GM12878 (cell line): Measurements from ENCODE around the gene RIOX2. TPM values are rescaled to one million over a fixed set of nuclear protein-coding genes. Genes with fewer than 3 reads are reported as not detected.

Experiments
- ATAC-seq: fragments of 200-7000 bp; cut with Tn5 transposase; 3 replicates; pipeline ENCODE4 v1.9.1; 2020; ENCODE audit warnings: mild to moderate bottlenecking, moderate library complexity
- BruUV-seq: library from RNA; stranded (reverse); fragments of 400-500 nt; replicated peaks from 2 replicates; lab custom pipeline; 2021; lab: Mats Ljungman, UMichigan
- CTCF ChIA-PET: fragments of 300-600 bp; sonication (Branson Sonifier 250); formaldehyde crosslinking; extraction: SDS; loops from one replicate; lab custom pipeline; 2021; ENCODE audit warnings: inconsistent platforms; lab: Yijun Ruan, JAX
- POLR2A ChIA-PET: fragments of 350-600 bp; formaldehyde crosslinking; extraction: SDS; loops from one replicate; lab custom pipeline; 2021; ENCODE audit warnings: inconsistent platforms; lab: Charles Lee
- RAD21 ChIA-PET: fragments of 300-600 bp; sonication (Branson Sonifier 250); formaldehyde crosslinking; loops from one replicate; lab custom pipeline; 2023; ENCODE audit warnings: antibody characterized with exemption; ENCODE audit not compliant: unreplicated experiment; lab: Charles Lee
- SMC1A ChIA-PET: fragments of 300-600 bp; sonication (Branson Sonifier 250); formaldehyde crosslinking; loops from one replicate; lab custom pipeline; 2023; ENCODE audit not compliant: unreplicated experiment, uncharacterized antibody; lab: Charles Lee
- DNase-seq: peaks from one replicate; pipeline ENCODE4 v3.0.0-alpha.2; 2011; ENCODE audit warnings: low read depth, low spot score
- FAIRE-seq: peaks from 3 replicates; lab custom pipeline; 2011; peaks lifted over from hg19 to GRCh38; lab: Jason Lieb, UNC
- H2AFZ ChIP-seq: 2 replicates; pipeline ENCODE4 v1.6.0; 2011; ENCODE audit warnings: low read depth, low read length, control low read depth; ENCODE audit not compliant: control insufficient read depth
- H3K27ac ChIP-seq: 2 replicates; pipeline ENCODE4 v1.5.1; 2011; ENCODE audit warnings: control low read depth; ENCODE audit not compliant: control insufficient read depth, insufficient read depth
- H3K27me3 ChIP-seq, 2 experiments: replicated peaks in 1 of 2; 2 replicates each; pipeline versions ENCODE4 v1.6.0 to v1.6.1; 2011; ENCODE audit warnings: low read length in 1 of 2; ENCODE audit not compliant: control insufficient read depth in 2 of 2, insufficient read depth in 2 of 2
- H3K36me3 ChIP-seq, 2 experiments: 2 replicates each; pipeline ENCODE4 v1.5.1; 2011; ENCODE audit warnings: low read length in 1 of 2; ENCODE audit not compliant: control insufficient read depth in 2 of 2, insufficient read depth in 2 of 2
- H3K4me1 ChIP-seq: 2 replicates; pipeline ENCODE4 v1.6.1; 2011; ENCODE audit warnings: mild to moderate bottlenecking, low read length, moderate library complexity, mixed read lengths; ENCODE audit not compliant: control insufficient read depth, insufficient read depth
- H3K4me2 ChIP-seq: 2 replicates; pipeline ENCODE4 v1.6.0; 2011; ENCODE audit warnings: control low read depth; ENCODE audit not compliant: control insufficient read depth, insufficient read depth
- H3K4me3 ChIP-seq: fragments of 200-600 bp; sonication (generic); 2 replicates; pipeline ENCODE4 v1.5.1; 2016
- H3K79me2 ChIP-seq: 2 replicates; pipeline ENCODE4 v1.6.0; 2011; ENCODE audit warnings: low read length; ENCODE audit not compliant: control insufficient read depth, insufficient read depth
- H3K9ac ChIP-seq: 2 replicates; pipeline ENCODE4 v1.8.0; 2011; ENCODE audit warnings: low read length, control low read depth, mixed read lengths; ENCODE audit not compliant: control insufficient read depth, insufficient read depth
- H3K9me3 ChIP-seq: replicated peaks from 3 replicates; pipeline ENCODE4 v1.5.1; 2011; ENCODE audit warnings: mild to moderate bottlenecking, low read length; ENCODE audit not compliant: control insufficient read depth, insufficient read depth
- H4K20me1 ChIP-seq: 2 replicates; pipeline ENCODE4 v1.6.0; 2011; ENCODE audit not compliant: control insufficient read depth, insufficient read depth
- BCLAF1 ChIP-seq: fragments of 450-650 bp; IDR thresholded peaks from 2 replicates; pipeline ENCODE4 v1.6.1; 2017; ENCODE audit warnings: antibody characterized with exemption, mild to moderate bottlenecking, moderate library complexity
- CTCF ChIP-seq, 3 experiments: IDR thresholded peaks in 2 of 3; conservative IDR thresholded peaks in 1 of 3; 2 replicates each; pipeline ENCODE4 v1.5.1; 2011; ENCODE audit warnings: low read depth in 3 of 3, low read length in 3 of 3, mild to moderate bottlenecking in 3 of 3, control low read depth in 2 of 3, moderate library complexity in 2 of 3, inconsistent platforms in 1 of 3, mixed read lengths in 1 of 3; ENCODE audit not compliant: control insufficient read depth in 2 of 3, insufficient read depth in 1 of 3; ENCODE audit errors: extremely low read depth in 1 of 3
- DPF2 ChIP-seq: fragments of 450-650 bp; IDR thresholded peaks from 2 replicates; pipeline ENCODE4 v1.6.1; 2017; ENCODE audit warnings: mild to moderate bottlenecking
- E2F4 ChIP-seq: IDR thresholded peaks from 2 replicates; pipeline ENCODE4 v1.6.1; 2012; ENCODE audit warnings: low read depth, low read length, improper control_type of control experiment
- HDAC6 ChIP-seq: fragments of 200-600 bp; sonication (generic); IDR thresholded peaks from one replicate; pipeline ENCODE4 v1.8.0; 2017; ENCODE audit warnings: antibody characterized with exemption; ENCODE audit not compliant: unreplicated experiment
- MEF2B ChIP-seq: fragments of 450-650 bp; IDR thresholded peaks from 2 replicates; pipeline ENCODE4 v1.6.1; 2018; ENCODE audit warnings: mild to moderate bottlenecking, moderate library complexity; ENCODE audit not compliant: partially characterized antibody, poor library complexity, severe bottlenecking
- NBN ChIP-seq: fragments of 450-650 bp; IDR thresholded peaks from 2 replicates; pipeline ENCODE4 v1.6.1; 2016
- NR2F1 ChIP-seq: fragments of 450-650 bp; conservative IDR thresholded peaks from 2 replicates; pipeline ENCODE4 v1.6.1; 2017; ENCODE audit warnings: mild to moderate bottlenecking
- RAD21 ChIP-seq: IDR thresholded peaks from 2 replicates; pipeline ENCODE4 v1.6.1; 2011; ENCODE audit warnings: mild to moderate bottlenecking, low read depth, low read length, moderate library complexity; ENCODE audit not compliant: insufficient read depth
- RFX5 ChIP-seq: IDR thresholded peaks from 2 replicates; pipeline ENCODE4 v1.6.1; 2011; ENCODE audit warnings: low read depth, low read length, improper control_type of control experiment
- SIN3A ChIP-seq: IDR thresholded peaks from 2 replicates; pipeline ENCODE4 v1.6.1; 2012; ENCODE audit warnings: low read depth, low read length, improper control_type of control experiment
- TARDBP ChIP-seq: IDR thresholded peaks from 2 replicates; pipeline ENCODE4 v1.6.1; 2016; ENCODE audit warnings: borderline replicate concordance
- ZBTB40 ChIP-seq: fragments of 450-650 bp; IDR thresholded peaks from 2 replicates; pipeline ENCODE4 v1.6.1; 2016; ENCODE audit warnings: mild to moderate bottlenecking, moderate library complexity, borderline replicate concordance
- WGBS: methylation state at CpG from one replicate; pipeline ENCODE4 v1.1.6; 2016; ENCODE audit warnings: low lambda C conversion rate; ENCODE audit not compliant: insufficient replicate concordance, insufficient coverage; ENCODE audit errors: missing lambda C conversion rate; 5-methylcytosine and 5-hydroxymethylcytosine counted together
- in situ Hi-C: fragments of 300-500 bp; cut with MboI; formaldehyde crosslinking; loops from 9 replicates; pipeline ENCODE4 v1.14.3; 2018; ENCODE audit warnings: mixed read lengths
- intact Hi-C: fragments of 100-400 bp; cut with micrococcal nuclease; formaldehyde crosslinking; loops from one replicate; pipeline ENCODE4 v1.14.2; 2022; ENCODE audit not compliant: unreplicated experiment
- polyA plus RNA-seq, 11 experiments: library from polyadenylated mRNA; depleted of rRNA in 4 of 11; unstranded in 6 of 11; stranded (reverse) in 5 of 11; fragments of >200 nt; fragmentation: Nextera tagmentation in 4 of 11; fragmentation: Illumina TruSeq in 1 of 11; extraction: Ambion mirVana in 4 of 11; extraction: Trizol in 1 of 11; gene quantifications; 1 replicate in 1 of 11; 2 replicates in 10 of 11; pipeline versions ENCODE4 v1.2.1 to v1.2.3, GENCODE V29; 2011 to 2016; ENCODE audit warnings: inconsistent platforms in 2 of 11, missing spikeins in 2 of 11, low read depth in 1 of 11
- total RNA-seq, 4 experiments: library from RNA; depleted of rRNA in 3 of 4; stranded (reverse); fragments of >200 nt in 3 of 4; fragmentation: Illumina TruSeq in 1 of 4; extraction: Trizol in 1 of 4; gene quantifications; 2 replicates each; pipeline versions ENCODE4 v1.2.1 to v1.2.3, GENCODE V29; 2013 to 2021

Gene RIOX2
- total and polyA plus RNA-seq, 10 of the 15 experiments (the other 5 are each of a cell fraction or from before 2014, with no cell fraction given), result 24.1 to 52.6 (median 44.0) TPM

GRCh38 chr3:97999103-97999502, 26.9 kb upstream of the RIOX2 start:
- CTCF ChIA-PET, result no interaction called here
- Histone ChIP-seq H3K36me3 (no peaks in the 10 kb centered on the region), H3K27ac (no peak overlapping the region), H4K20me1 (no peaks in the 10 kb centered on the region), H2AFZ (no peak overlapping the region), H3K9me3 (no peaks in the 10 kb centered on the region), H3K9ac (no peak overlapping the region), H3K27me3 (no peaks in the 10 kb centered on the region), H3K4me2 (no peak overlapping the region), H3K4me3 (no peak overlapping the region), H3K4me1 (peaks cover 9% of the 10 kb centered on the region; the same call in 1 of the 2 replicates), H3K79me2 (no peaks in the 10 kb centered on the region)
- FAIRE-seq, result no peak
- SMC1A ChIA-PET, result interaction anchor here (1.3 kb wide), 1 partner anchor 18 kb away, joined by 4 read pairs; no protein-coding TSS in a partner anchor
- no peak for TF ChIP-seq RAD21
- no peak for TF ChIP-seq CTCF (IDR thresholded peaks at IDR 0.05 in 2 of 3, conservative IDR thresholded peaks at IDR 0.05 in 1 of 3; ENCODE audit: control insufficient read depth in 2 of 3, extremely low read depth in 1 of 3, insufficient read depth in 1 of 3, low read depth in 3 of 3, low read length in 3 of 3)
- no peak for TF ChIP-seq HDAC6
- no peak for TF ChIP-seq E2F4
- TF ChIP-seq BCLAF1, result no peak
- no peak for TF ChIP-seq MEF2B
- no peak for TF ChIP-seq RFX5
- no peak for TF ChIP-seq ZBTB40
- no peak for TF ChIP-seq SIN3A
- no peak for TF ChIP-seq TARDBP
- TF ChIP-seq NBN, result no peak
- no peak for TF ChIP-seq NR2F1
- no peak for TF ChIP-seq DPF2
- in situ Hi-C loops, result no loop called here
- no TSS peak for BruUV-seq
- ATAC-seq, result no peak
- intact Hi-C loops, result no loop called here
- WGBS, result 91% methylated on average over 5 of the region's 5 CpGs
- DNase-seq, result no peak
- RAD21 ChIA-PET, result no interaction called here
- POLR2A ChIA-PET, result no interaction called here
